ENCODE results near the gene COPS7A. TPM values are rescaled to one million over a fixed set of nuclear protein-coding genes. Genes with fewer than 3 reads are reported as not detected.

The COPS7A gene
- polyA plus RNA-seq, 1 donor (not counting 4 experiments of a cell fraction or from before 2014, with no cell fraction given), result 85.4 TPM

GRCh38 chr12:6754411-6754810 lies 30.6 kb downstream of the COPS7A start:
- H3K9ac ChIP-seq (ENCODE audit: control insufficient read depth, extremely low read depth, insufficient read depth, low read length), result no peak overlapping the region
- H3K79me2 ChIP-seq (ENCODE audit: control insufficient read depth, insufficient read depth, low read length), result peaks cover 28% of the 10 kb centered on the region
- dilution Hi-C loops (cut with MboI; ENCODE audit: extremely low pct_ligation_motif_present, low sequenced_read_pairs), result no loop called here
- DNase-seq (ENCODE audit: low read depth, low spot score) (no peak), FAIRE-seq (no peak)
- H3K27ac ChIP-seq (ENCODE audit: control insufficient read depth, insufficient read depth, low read length), result no peak overlapping the region
- H3K4me1 ChIP-seq (ENCODE audit: control insufficient read depth, extremely low read depth, insufficient read depth, low read length), result peaks cover 25% of the 10 kb centered on the region
- H3K4me2 ChIP-seq (ENCODE audit: control insufficient read depth, extremely low read depth, insufficient read depth, low read depth, low read length), result no peak overlapping the region
- H3K27me3 ChIP-seq (ENCODE audit: control insufficient read depth, extremely low read depth, insufficient read depth, low read length), result no peaks in the 10 kb centered on the region
- TF ChIP-seq CTCF (optimal IDR thresholded peaks at IDR 0.05 in 1 of 3, IDR thresholded peaks at IDR 0.05 in 1 of 3, conservative IDR thresholded peaks at IDR 0.05 in 1 of 3; ENCODE audit: extremely low read depth in 1 of 3, insufficient read depth in 2 of 3, low read length in 3 of 3) (no peak), EZH2 (IDR thresholded peaks at IDR 0.05; ENCODE audit: low read length) (no peak)
- H3K4me3 ChIP-seq (ENCODE audit: control insufficient read depth in 2 of 3, extremely low read depth in 1 of 3, insufficient read depth in 2 of 3, low read depth in 1 of 3, low read length in 3 of 3), result no peak overlapping the region
- H3K9me1 ChIP-seq (ENCODE audit: control insufficient read depth, extremely low read depth, insufficient read depth, low read length), result no peaks in the 10 kb centered on the region
- peaks cover 2% of the 10 kb centered on the region for H4K20me1 ChIP-seq (ENCODE audit: control insufficient read depth, extremely low read depth, insufficient read depth, low read length)
- peaks cover 13 to 24% of the 10 kb centered on the region in 2 experiments for H3K36me3 ChIP-seq (ENCODE audit: control insufficient read depth in 2 of 2, extremely low read depth in 1 of 2, insufficient read depth in 2 of 2, low read length in 2 of 2)
- H2AFZ ChIP-seq (ENCODE audit: control insufficient read depth, low read length), result no peak overlapping the region
- no peaks in the 10 kb centered on the region for H3K9me3 ChIP-seq (ENCODE audit: control insufficient read depth, low read depth, low read length)

DNA sequence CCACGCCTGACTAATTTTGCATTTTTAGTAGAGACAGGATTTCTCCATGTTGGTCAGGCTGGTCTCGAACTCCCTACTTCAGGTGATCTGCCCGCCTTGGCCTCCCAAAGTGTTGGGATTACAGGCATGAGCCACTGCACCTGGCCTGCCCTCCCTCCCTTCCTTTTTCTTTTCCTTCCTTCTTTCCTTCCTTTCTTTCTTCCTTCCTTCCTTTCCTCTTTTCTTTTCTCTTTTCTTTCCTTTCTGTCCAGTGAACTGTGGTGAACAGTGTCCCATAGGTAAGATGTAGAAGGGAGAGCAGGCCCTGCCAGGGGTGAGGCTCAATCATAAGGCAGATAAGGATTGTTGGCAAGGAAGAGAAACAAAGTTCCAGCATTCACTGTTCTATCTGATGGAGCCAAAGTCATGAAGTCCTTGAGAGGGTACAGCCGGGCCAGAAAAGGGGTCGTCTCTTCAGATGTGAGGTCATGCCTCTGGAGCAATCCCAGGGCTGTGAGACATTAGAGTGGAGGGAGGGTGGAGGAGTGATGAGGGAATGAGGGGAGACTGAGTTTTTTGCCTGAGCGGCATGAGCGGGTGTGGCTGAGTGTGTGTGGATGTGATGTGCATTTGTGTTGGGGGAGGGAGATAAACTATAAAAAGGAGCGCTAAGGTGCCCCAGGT lies 33.3 kb downstream of the COPS7A start:
- Histone ChIP-seq H3K9me1 (ENCODE audit: control insufficient read depth, extremely low read depth, insufficient read depth, low read length) (no peaks in the 10 kb centered on the region), H2AFZ (ENCODE audit: control insufficient read depth, low read length) (peak overlapping the region; percentile 8), H3K4me2 (ENCODE audit: control insufficient read depth, extremely low read depth, insufficient read depth, low read depth, low read length) (no peak overlapping the region), H3K9ac (ENCODE audit: control insufficient read depth, extremely low read depth, insufficient read depth, low read length) (no peak overlapping the region), H3K4me1 (ENCODE audit: control insufficient read depth, extremely low read depth, insufficient read depth, low read length) (peaks cover 5% of the 10 kb centered on the region), H3K4me3 (ENCODE audit: control insufficient read depth in 2 of 3, extremely low read depth in 1 of 3, insufficient read depth in 2 of 3, low read depth in 1 of 3, low read length in 3 of 3) (no peak overlapping the region), H3K79me2 (ENCODE audit: control insufficient read depth, insufficient read depth, low read length) (peaks cover 8% of the 10 kb centered on the region), H3K27ac (ENCODE audit: control insufficient read depth, insufficient read depth, low read length) (no peak overlapping the region), H4K20me1 (ENCODE audit: control insufficient read depth, extremely low read depth, insufficient read depth, low read length) (no peaks in the 10 kb centered on the region), H3K36me3 (ENCODE audit: control insufficient read depth in 2 of 2, extremely low read depth in 1 of 2, insufficient read depth in 2 of 2, low read length in 2 of 2) (no peaks in the 10 kb centered on the region), H3K27me3 (ENCODE audit: control insufficient read depth, extremely low read depth, insufficient read depth, low read length) (no peaks in the 10 kb centered on the region), H3K9me3 (ENCODE audit: control insufficient read depth, low read depth, low read length) (no peaks in the 10 kb centered on the region)
- DNase-seq (ENCODE audit: low read depth, low spot score) (no peak), FAIRE-seq (no peak)
- TF ChIP-seq EZH2 (IDR thresholded peaks at IDR 0.05; ENCODE audit: low read length) (no peak), CTCF (optimal IDR thresholded peaks at IDR 0.05 in 1 of 3, IDR thresholded peaks at IDR 0.05 in 1 of 3, conservative IDR thresholded peaks at IDR 0.05 in 1 of 3; ENCODE audit: extremely low read depth in 1 of 3, insufficient read depth in 2 of 3, low read length in 3 of 3) (no peak)
- dilution Hi-C loops (cut with MboI; ENCODE audit: extremely low pct_ligation_motif_present, low sequenced_read_pairs), result no loop called here

All from keratinocyte (primary cell).